VCaP (cell line): ENCODE data around the gene NIT1.

Experiments
- H3K27ac ChIP-seq: fragments of 450-650 bp; 2 replicates; pipeline ENCODE4 v1.5.1; 2017
- TF ChIP-seq, protein P1 (sequence below): fragments of 450-650 bp; conservative IDR thresholded peaks from 2 replicates; pipeline ENCODE4 v1.5.1; 2017; ENCODE audit warnings: mild to moderate bottlenecking, moderate library complexity

The NIT1 gene

DNA sequence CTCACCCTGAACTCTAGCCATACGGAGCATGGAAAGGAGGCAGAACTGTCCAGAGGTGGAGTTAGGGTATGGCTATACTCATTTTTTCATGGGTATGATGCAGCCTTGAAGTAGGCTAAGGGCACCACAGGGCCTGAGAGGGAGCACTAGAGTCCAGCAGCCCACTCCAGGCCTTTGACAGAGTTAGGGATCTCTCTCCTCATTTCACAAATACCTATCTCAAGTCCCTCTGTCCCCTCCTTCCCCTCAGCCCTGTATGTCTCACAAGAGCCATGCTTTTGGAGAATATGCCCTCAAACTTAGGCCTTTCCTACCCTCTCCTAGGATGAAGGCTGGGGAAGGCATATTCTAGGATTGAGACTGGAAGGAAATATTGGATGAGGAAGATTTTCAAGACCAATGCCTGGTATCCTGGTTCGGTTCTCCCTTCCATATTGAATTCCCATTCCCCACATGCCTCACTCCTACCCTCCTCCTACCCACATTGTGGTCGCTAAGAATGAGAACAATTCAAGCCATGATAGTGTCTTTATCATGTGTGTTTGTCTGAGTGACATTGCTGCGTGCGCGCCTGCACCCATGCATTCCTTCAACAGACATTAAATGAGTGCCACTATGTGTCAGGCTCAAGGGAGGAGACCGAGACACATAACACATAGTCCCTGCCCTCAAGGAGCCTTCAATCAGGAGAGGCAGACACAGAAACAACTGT lies 26.0 kb upstream of the NIT1 start:
- TF ChIP-seq, protein P1, sequence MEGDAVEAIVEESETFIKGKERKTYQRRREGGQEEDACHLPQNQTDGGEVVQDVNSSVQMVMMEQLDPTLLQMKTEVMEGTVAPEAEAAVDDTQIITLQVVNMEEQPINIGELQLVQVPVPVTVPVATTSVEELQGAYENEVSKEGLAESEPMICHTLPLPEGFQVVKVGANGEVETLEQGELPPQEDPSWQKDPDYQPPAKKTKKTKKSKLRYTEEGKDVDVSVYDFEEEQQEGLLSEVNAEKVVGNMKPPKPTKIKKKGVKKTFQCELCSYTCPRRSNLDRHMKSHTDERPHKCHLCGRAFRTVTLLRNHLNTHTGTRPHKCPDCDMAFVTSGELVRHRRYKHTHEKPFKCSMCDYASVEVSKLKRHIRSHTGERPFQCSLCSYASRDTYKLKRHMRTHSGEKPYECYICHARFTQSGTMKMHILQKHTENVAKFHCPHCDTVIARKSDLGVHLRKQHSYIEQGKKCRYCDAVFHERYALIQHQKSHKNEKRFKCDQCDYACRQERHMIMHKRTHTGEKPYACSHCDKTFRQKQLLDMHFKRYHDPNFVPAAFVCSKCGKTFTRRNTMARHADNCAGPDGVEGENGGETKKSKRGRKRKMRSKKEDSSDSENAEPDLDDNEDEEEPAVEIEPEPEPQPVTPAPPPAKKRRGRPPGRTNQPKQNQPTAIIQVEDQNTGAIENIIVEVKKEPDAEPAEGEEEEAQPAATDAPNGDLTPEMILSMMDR, result no peak
- no peak overlapping the region for H3K27ac ChIP-seq

DNA sequence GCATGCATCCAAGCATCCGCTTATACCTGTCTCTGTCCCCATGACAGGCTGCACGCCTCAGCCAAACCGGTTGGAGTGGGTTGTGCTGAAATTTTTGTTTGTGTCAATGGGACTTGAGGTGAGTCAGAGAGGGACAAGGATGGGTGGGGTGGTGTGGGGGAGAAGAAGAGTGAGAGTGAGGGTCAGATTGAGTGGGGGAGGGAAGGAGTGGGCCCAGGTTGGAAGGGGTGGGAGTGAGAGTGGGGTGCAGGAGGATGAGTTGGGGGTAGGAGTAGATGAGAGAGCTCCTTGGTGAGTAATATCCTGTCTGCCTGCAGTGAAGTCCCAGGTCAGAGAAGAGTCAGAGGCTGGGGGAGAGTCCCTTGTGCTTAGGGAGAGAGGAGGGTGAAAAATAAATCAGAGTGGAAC lies 25.3 kb upstream of the NIT1 start:
- TF ChIP-seq, protein P1, result no peak
- no peak overlapping the region for H3K27ac ChIP-seq

DNA sequence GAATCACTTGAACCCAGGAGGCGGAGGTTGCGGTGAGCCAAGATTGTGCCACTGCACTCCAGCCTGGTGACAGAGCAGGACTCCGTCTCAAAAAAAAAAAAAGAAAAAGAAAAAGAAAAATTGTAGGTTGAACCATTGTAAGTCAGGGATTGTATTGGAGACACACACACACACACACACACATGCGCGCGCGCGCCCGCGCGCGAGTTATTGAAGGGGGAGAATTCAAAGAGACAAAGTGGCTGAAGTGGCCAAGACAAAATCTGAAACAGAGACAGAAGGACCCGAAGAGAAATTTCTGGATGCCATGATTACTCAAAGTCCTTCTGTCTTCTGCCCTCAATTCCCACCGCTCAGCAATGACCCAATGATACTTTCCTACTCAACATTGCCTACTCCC lies 23.4 kb upstream of the NIT1 start:
- H3K27ac ChIP-seq, result no peak overlapping the region
- TF ChIP-seq, protein P1, result no peak

DNA sequence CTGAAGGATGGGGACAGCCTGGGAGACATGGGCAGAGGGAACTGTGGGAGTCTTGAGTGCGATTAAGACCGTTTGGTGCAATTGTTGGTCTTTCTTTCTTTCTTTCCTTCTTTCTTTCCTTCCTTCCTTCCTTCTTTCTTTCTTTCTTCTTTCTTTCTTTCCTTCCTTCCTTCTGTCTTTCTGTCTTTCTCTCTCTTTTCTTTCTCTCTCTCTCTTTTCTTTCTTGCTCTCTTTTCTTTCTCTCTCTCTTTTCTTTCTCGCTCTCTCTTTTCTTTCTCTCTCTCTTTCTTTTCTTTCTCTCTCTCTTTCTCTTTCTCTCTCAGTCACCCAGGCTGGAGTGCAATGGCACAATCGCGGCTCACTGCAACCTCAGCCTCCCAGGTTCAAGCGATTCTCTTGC lies 22.7 kb upstream of the NIT1 start:
- TF ChIP-seq, protein P1, result no peak
- H3K27ac ChIP-seq, result no peak overlapping the region

DNA sequence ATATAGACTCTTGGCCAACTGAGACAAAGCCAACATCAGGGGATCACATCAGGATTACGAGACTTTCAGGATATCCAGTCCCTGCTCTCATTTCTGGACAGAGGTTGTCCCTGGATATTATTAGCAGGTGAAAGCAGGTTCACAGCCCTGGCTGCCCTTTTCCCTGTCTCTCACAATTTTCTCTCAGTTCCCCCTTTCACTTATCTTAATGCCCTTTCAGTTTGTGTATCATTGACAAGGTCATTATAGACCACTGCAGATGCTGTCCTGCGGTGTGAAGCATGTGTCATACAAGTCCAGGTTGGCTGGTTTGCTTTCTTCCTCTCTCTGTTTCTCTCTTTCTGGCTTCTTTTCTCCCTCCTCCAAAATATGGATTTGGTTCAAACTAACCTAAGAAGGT lies 21.9 kb upstream of the NIT1 start:
- TF ChIP-seq, protein P1, result no peak
- H3K27ac ChIP-seq, result no peak overlapping the region

DNA sequence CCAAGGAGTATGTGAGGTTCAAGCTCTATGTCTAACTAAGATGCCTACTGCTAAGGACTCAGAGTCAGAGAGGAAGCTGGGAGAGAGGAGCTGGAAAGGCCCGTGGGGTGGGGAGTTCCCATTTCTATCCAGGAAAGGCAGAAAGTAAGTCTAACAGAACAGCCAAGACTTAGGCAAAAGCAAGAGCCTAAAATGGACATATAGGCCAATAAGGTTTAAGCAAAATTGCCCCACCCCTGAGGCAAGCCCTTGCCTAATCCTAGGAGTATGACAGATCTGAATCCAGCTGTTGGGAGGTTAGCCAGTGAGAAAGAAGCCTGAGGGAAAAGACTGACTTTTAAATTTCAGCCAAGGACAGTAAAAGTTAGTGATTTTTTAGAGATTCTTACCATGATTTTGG lies 21.4 kb upstream of the NIT1 start:
- no peak overlapping the region for H3K27ac ChIP-seq
- TF ChIP-seq, protein P1, result no peak

DNA sequence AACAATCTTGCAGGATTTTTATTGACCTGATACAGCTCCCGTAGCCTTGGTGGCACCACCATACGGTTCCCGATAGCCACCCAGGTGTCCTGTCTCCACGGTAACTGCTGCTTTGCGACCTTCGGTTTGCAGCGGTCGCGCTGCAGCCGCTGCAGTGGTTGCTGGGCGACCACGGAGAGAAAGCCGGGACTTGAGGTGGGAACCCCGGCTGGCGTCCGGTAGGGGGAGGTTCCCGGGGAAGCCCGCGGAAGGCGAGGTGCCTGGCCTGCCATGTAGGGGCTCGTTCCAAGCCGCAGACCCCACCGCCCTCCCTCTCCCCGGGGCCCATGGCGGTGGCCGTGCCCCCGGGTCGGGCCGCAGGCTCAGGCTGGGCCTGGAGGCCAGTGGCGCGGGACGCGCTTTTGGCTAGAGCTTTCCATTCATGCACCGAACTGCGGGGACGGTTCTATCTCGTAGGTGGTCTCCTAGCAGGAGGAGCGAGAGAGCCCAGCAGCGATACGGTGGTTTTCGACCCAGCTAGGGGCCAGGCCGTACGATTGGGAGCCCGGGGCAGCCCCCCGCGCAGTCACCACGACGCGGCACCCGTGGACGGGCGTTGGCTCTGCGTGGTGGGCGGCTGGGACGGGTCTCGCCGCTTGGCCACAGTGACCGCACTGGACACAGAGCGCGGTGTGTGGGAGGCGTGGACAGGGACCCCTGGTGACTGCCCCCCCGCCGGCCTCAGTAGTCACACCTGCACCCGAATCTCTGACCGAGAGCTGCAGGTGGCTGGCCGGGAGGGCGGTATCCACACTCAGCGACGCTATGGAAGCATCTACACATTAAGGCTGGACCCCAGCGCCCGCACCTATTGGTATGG lies 19.5 kb upstream of the NIT1 start, which contains the start of gene KLHDC9:
Gene KLHDC9 (plus strand): TSS at position 152 of the 859 bp plus-strand sequence. CDS start 175 bp downstream, at position 327.
- TF ChIP-seq, protein P1, result no peak
- H3K27ac ChIP-seq, result peak within 1 kb of the TSS; percentile 80
